ENCODE results near the gene PRSS23. TPM values are rescaled to one million over a fixed set of nuclear protein-coding genes. Genes with fewer than 3 reads are reported as not detected.

PRSS23 gene
- total and polyA plus RNA-seq, 10 of the 15 experiments (the other 5 are each of a cell fraction or from before 2014, with no cell fraction given), result 0.03 to 0.39 (median 0.16) TPM; not detected in 5

DNA sequence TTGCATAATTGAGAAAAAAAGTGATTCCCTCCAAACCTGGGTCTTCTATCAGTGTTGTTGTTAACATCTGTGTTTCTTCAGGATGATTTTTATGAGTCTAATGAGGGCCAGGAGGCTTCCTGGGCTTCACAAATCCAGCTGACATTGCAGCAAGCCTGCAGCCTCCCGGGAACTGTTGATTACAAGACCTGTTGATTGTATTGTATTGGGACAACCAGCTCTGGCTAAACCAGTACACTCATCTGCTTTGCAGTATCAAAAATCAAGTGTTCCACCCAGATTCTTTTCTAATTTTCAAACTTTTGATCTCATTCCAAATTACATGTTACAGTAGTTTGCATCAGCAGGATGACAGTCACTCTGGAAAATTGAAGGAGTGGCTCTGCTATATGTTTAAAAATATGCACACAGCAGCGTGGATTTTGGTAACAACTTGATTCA, 16.1 kb upstream of the PRSS23 start:
- H3K27ac ChIP-seq (ENCODE audit: control insufficient read depth, insufficient read depth), result no peak overlapping the region
- ChIA-PET POLR2A (no interaction called here), SMC1A (ENCODE audit: uncharacterized antibody, unreplicated experiment) (no interaction called here), CTCF (interaction anchor here (0.6 to 1.4 kb wide), 4 partner anchors 12 to 335 kb away, joined by 3 read pairs; no protein-coding TSS in a partner anchor), RAD21 (ENCODE audit: unreplicated experiment) (no interaction called here)
- BruUV-seq (replicated peaks), result no TSS peak
- no peaks in the 10 kb centered on the region for H3K79me2 ChIP-seq (ENCODE audit: control insufficient read depth, insufficient read depth, low read length)
- no peak overlapping the region for H3K4me3 ChIP-seq
- H3K36me3 ChIP-seq (ENCODE audit: control insufficient read depth in 2 of 2, insufficient read depth in 2 of 2, low read length in 1 of 2), result no peaks in the 10 kb centered on the region
- in situ Hi-C loops (cut with MboI) (no loop called here), intact Hi-C loops (cut with micrococcal nuclease; ENCODE audit: unreplicated experiment) (no loop called here)
- H3K27me3 ChIP-seq (replicated peaks in 1 of 2; ENCODE audit: control insufficient read depth in 2 of 2, insufficient read depth in 2 of 2, low read length in 1 of 2), result no peaks in the 10 kb centered on the region
- no peaks in the 10 kb centered on the region for H3K4me1 ChIP-seq (ENCODE audit: control insufficient read depth, insufficient read depth, low read length)
- no peak overlapping the region for H3K9ac ChIP-seq (ENCODE audit: control insufficient read depth, insufficient read depth, low read length)
- FAIRE-seq, result no peak
- no peak for DNase-seq (ENCODE audit: low read depth, low spot score)
- H2AFZ ChIP-seq (ENCODE audit: control insufficient read depth, low read depth, low read length), result no peak overlapping the region
- WGBS (ENCODE audit: insufficient coverage, insufficient replicate concordance, low lambda C conversion rate, missing lambda C conversion rate), result 0% methylated on average over 2 of the region's 2 CpGs
- TF ChIP-seq IRF3 (IDR thresholded peaks at IDR 0.05), result no peak
- TF ChIP-seq FOXM1 (IDR thresholded peaks at IDR 0.05; ENCODE audit: low read depth, low read length), result no peak
- TF ChIP-seq, protein P1, sequence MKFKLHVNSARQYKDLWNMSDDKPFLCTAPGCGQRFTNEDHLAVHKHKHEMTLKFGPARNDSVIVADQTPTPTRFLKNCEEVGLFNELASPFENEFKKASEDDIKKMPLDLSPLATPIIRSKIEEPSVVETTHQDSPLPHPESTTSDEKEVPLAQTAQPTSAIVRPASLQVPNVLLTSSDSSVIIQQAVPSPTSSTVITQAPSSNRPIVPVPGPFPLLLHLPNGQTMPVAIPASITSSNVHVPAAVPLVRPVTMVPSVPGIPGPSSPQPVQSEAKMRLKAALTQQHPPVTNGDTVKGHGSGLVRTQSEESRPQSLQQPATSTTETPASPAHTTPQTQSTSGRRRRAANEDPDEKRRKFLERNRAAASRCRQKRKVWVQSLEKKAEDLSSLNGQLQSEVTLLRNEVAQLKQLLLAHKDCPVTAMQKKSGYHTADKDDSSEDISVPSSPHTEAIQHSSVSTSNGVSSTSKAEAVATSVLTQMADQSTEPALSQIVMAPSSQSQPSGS (IDR thresholded peaks at IDR 0.05; ENCODE audit: low read length), result no peak
- TF ChIP-seq HSF1 (IDR thresholded peaks at IDR 0.05; ENCODE audit: low read depth, low read length), result no peak
- TF ChIP-seq BCL11A (IDR thresholded peaks at IDR 0.05; ENCODE audit: low read depth, low read length), result no peak
- no peak for TF ChIP-seq IKZF1 (conservative IDR thresholded peaks at IDR 0.05)
- no peak for TF ChIP-seq USF1 (IDR thresholded peaks at IDR 0.05; ENCODE audit: borderline replicate concordance, extremely low read length, insufficient read depth, low read depth, low read length)
- TF ChIP-seq POLR2AphosphoS5 (IDR thresholded peaks at IDR 0.05; ENCODE audit: low read length), result no peak
- TF ChIP-seq REST (IDR thresholded peaks at IDR 0.05; ENCODE audit: low read depth, low read length), result no peak
- TF ChIP-seq ASH2L (IDR thresholded peaks at IDR 0.05; ENCODE audit: borderline replicate concordance, low read depth), result no peak
- no peak for TF ChIP-seq NRF1 (conservative IDR thresholded peaks at IDR 0.05; ENCODE audit: low read depth, low read length)
- TF ChIP-seq HDGF (IDR thresholded peaks at IDR 0.05), result no peak
- no peak for ATAC-seq
- H3K9me3 ChIP-seq (replicated peaks; ENCODE audit: control insufficient read depth, insufficient read depth, low read length), result no peaks in the 10 kb centered on the region
- H3K4me2 ChIP-seq (ENCODE audit: control insufficient read depth, insufficient read depth), result no peak overlapping the region
- H4K20me1 ChIP-seq (ENCODE audit: control insufficient read depth, insufficient read depth), result no peaks in the 10 kb centered on the region
